CD1c-positive myeloid dendritic cell (primary cell): ENCODE results near the gene UQCRFS1.

Experiments used
- DNase-seq: peaks from one replicate; pipeline ENCODE4 v3.0.0-alpha.2; 2016; ENCODE audit errors: extremely low spot score

UQCRFS1 gene

GRCh38 chr19:29155683-29156082 is 57.3 kb downstream of the UQCRFS1 start:
- no peak for DNase-seq
